ENCODE measurements around the gene ATP6AP2.
"Not testable (repeated sequence)": the region's sequence is repeated elsewhere in the genome, so short reads cannot be mapped to it uniquely, and the experiment has no call there.

GRCh38 chrX:40571164-40571563 lies 9.6 kb upstream of the ATP6AP2 start:
- not testable (repeated sequence) for TF ChIP-seq CTCF (IDR thresholded peaks at IDR 0.05; ENCODE audit: low read length); EZH2phosphoT487 (IDR thresholded peaks at IDR 0.05; ENCODE audit: low read length); EZH2 (optimal IDR thresholded peaks at IDR 0.05; ENCODE audit: low read depth, low read length)

Measured in MM.1S (cell line).